Activated CD8-positive, alpha-beta memory T cell treated with anti-CD3 and anti-CD28 coated beads, Interleukin-2, amount 50 U/mL, for 48 hours (primary cell): ENCODE data around the gene NYAP1.

ENCODE experiments used
- DNase-seq: peaks from one replicate; pipeline ENCODE4 v3.0.0-alpha.2; 2020

Gene NYAP1

GRCh38 chr7:100464210-100464660 lies 19.5 kb upstream of the NYAP1 start, which contains the start of gene SPACDR:
Gene SPACDR (minus strand): TSS chr7:100464260. CDS start chr7:100464025, 235 bp downstream.
- no peak for DNase-seq

GRCh38 chr7:100464791-100465190 lies 18.9 kb upstream of the NYAP1 start:
- no peak for DNase-seq

- DNase-seq: no peak
These were observed 18.4 kb upstream of the NYAP1 start for GRCh38 chr7:100465299-100465698.

- no peak for DNase-seq
These were observed 17.9 kb upstream of the NYAP1 start for GRCh38 chr7:100465702-100466311.

- no peak for DNase-seq
These were observed 16.8 kb upstream of the NYAP1 start for GRCh38 chr7:100466653-100467605.

GRCh38 chr7:100467638-100468373 lies 15.9 kb upstream of the NYAP1 start:
- no peak for DNase-seq

GRCh38 chr7:100469227-100470044 lies 14.3 kb upstream of the NYAP1 start:
- peak; percentile 98 for DNase-seq

- DNase-seq: no peak
These were observed 12.7 kb upstream of the NYAP1 start for GRCh38 chr7:100471021-100471420.

- DNase-seq: no peak
These were observed 11.4 kb upstream of the NYAP1 start for GRCh38 chr7:100472121-100472851.

- no peak for DNase-seq
These were observed 10.8 kb upstream of the NYAP1 start for GRCh38 chr7:100472854-100473499.

GRCh38 chr7:100475549-100475948 lies 8.2 kb upstream of the NYAP1 start:
- DNase-seq: no peak

GRCh38 chr7:100476101-100476780 lies 7.5 kb upstream of the NYAP1 start:
- DNase-seq: no peak

- DNase-seq: peak; percentile 83
These were observed 6.5 kb upstream of the NYAP1 start for GRCh38 chr7:100476903-100477870.

GRCh38 chr7:100477871-100478267 lies 5.9 kb upstream of the NYAP1 start:
- DNase-seq: no peak

GRCh38 chr7:100478958-100479660 lies 4.6 kb upstream of the NYAP1 start, which contains the start of gene TSC22D4:
Gene TSC22D4 (minus strand): TSS chr7:100479214. CDS start chr7:100478038, 1,176 bp downstream.
- DNase-seq: peak; percentile 94

GRCh38 chr7:100481466-100481865 lies 2.3 kb upstream of the NYAP1 start:
- DNase-seq: no peak

- DNase-seq: no peak
These were observed 1.0 kb upstream of the NYAP1 start for GRCh38 chr7:100482728-100483089.

- peak; percentile 96 for DNase-seq
These were observed 521 bp upstream of the NYAP1 start for GRCh38 chr7:100483090-100483721.
